Spleen (tissue), 7 donors: Measurements from ENCODE around the gene USP17L26.
"Not testable (repeated sequence)": the region's sequence is repeated elsewhere in the genome, so short reads cannot be mapped to it uniquely, and the experiment has no call there.

Experiments
- POLR2A ChIP-seq, 3 donors: fragments of 450-650 bp; IDR thresholded peaks; one replicate each; pipeline ENCODE4 v1.5.1; 2017; ENCODE audit warnings: antibody characterized with exemption in 3 of 3, mild to moderate bottlenecking in 1 of 3
- TF ChIP-seq, protein P1 (sequence below), 11 experiments: fragments of 200-600 bp in 7 of 11; fragments of 450-650 bp in 4 of 11; sonication (generic) in 4 of 11; IDR thresholded peaks in 8 of 11; conservative IDR thresholded peaks in 3 of 11; 1 replicate in 7 of 11; 2 replicates in 4 of 11; pipeline versions ENCODE4 v1.4.0 to v1.8.0; 2016 to 2021; ENCODE audit warnings: antibody characterized with exemption in 11 of 11, inconsistent platforms in 4 of 11, mild to moderate bottlenecking in 1 of 11
- donor health status: DM: no; HTN: no; CAD: no; lungs with moderate emphysema.
- donor health status: DM: no; HTN: no; CAD: no.
- donor health status: DM: no; HTN: no; CAD: no.

DNA sequence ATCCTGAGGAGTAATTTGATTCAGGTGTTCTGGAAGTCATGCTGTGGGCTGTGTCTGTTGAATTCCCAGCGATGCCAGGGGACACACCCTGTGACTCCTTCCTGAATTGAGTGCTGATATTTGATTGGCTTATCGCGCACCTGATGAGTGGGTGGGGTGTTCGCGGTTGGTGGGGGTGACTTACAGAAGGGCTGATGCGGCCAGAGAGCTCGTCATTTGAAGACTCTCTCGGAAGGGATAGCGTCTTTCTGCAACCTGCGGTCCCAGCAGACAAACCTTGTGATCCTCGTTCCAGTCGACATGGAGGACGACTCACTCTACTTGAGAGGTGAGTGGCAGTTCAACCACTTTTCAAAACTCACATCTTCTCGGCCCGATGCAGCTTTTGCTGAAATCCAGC is 4.6 kb downstream of the USP17L26 start, which contains the start of gene USP17L5:
- TF ChIP-seq, protein P1, sequence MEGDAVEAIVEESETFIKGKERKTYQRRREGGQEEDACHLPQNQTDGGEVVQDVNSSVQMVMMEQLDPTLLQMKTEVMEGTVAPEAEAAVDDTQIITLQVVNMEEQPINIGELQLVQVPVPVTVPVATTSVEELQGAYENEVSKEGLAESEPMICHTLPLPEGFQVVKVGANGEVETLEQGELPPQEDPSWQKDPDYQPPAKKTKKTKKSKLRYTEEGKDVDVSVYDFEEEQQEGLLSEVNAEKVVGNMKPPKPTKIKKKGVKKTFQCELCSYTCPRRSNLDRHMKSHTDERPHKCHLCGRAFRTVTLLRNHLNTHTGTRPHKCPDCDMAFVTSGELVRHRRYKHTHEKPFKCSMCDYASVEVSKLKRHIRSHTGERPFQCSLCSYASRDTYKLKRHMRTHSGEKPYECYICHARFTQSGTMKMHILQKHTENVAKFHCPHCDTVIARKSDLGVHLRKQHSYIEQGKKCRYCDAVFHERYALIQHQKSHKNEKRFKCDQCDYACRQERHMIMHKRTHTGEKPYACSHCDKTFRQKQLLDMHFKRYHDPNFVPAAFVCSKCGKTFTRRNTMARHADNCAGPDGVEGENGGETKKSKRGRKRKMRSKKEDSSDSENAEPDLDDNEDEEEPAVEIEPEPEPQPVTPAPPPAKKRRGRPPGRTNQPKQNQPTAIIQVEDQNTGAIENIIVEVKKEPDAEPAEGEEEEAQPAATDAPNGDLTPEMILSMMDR (IDR thresholded peaks at IDR 0.05 in 8 of 11, conservative IDR thresholded peaks at IDR 0.05 in 3 of 11) = not testable (repeated sequence)
- TF ChIP-seq POLR2A (IDR thresholded peaks at IDR 0.05) = not testable (repeated sequence)
